ENCODE data around the gene ST6GAL1. TPM values are rescaled to one million over a fixed set of nuclear protein-coding genes. Genes with fewer than 3 reads are reported as not detected.

ST6GAL1 gene
- total and polyA plus RNA-seq, 2 of the 8 experiments (the other 6 are each of a cell fraction or from before 2014, with no cell fraction given), result 62.8 to 80.9 TPM

- no peak overlapping the region for H3K9ac ChIP-seq (replicated peaks in 1 of 4; ENCODE audit: extremely low read depth in 1 of 4, low read depth in 3 of 4, low read length in 3 of 4)
- no peak overlapping the region for H3K4me3 ChIP-seq (ENCODE audit: extremely low read depth in 1 of 4, insufficient read depth in 2 of 4, low read depth in 3 of 4, low read length in 4 of 4)
- no peak overlapping the region for H3K18ac ChIP-seq (ENCODE audit: extremely low read depth, low read length)
- no peak overlapping the region for H4K91ac ChIP-seq (replicated peaks; ENCODE audit: insufficient read length, low read length)
- H2AFZ ChIP-seq (ENCODE audit: low read length), result no peak overlapping the region
- H3K4ac ChIP-seq (replicated peaks; ENCODE audit: insufficient read length, low read depth, low read length), result no peak overlapping the region
- H3K4me2 ChIP-seq (ENCODE audit: insufficient read depth in 1 of 2, low read depth in 2 of 2, low read length in 2 of 2), result no peak overlapping the region
- H2BK120ac ChIP-seq (replicated peaks; ENCODE audit: low read depth, low read length), result no peak overlapping the region
- no peak overlapping the region for H4K5ac ChIP-seq (ENCODE audit: insufficient read length, low read depth, low read length)
- H3K56ac ChIP-seq (replicated peaks; ENCODE audit: insufficient read length, low read depth, low read length), result no peak overlapping the region
- H2BK20ac ChIP-seq (ENCODE audit: low read length), result no peak overlapping the region
- H3K14ac ChIP-seq (ENCODE audit: insufficient read length), result no peak overlapping the region
- FAIRE-seq, result no peak
- H2BK15ac ChIP-seq (ENCODE audit: low read length), result no peak overlapping the region
- no peak overlapping the region for H4K8ac ChIP-seq (ENCODE audit: extremely low read depth, insufficient read depth, low read length)
- no peak overlapping the region for H2BK12ac ChIP-seq (ENCODE audit: low read depth, low read length)
- no peak for DNase-seq (ENCODE audit: low read depth in 1 of 2, low spot score in 2 of 2)
- peaks cover 4% of the 10 kb centered on the region for H3K79me1 ChIP-seq (ENCODE audit: low read depth, low read length)
- CTCF ChIA-PET (ENCODE audit: partially characterized antibody), result interaction anchor here (1.5 kb wide), 1 partner anchor 27 kb away, joined by 5 read pairs; no protein-coding TSS in a partner anchor
- no peak overlapping the region for H3K23ac ChIP-seq (ENCODE audit: insufficient read length)
- POLR2A ChIA-PET (ENCODE audit: partially characterized antibody), result interaction anchor here (1.4 kb wide), 1 partner anchor 56 kb away, joined by 4 read pairs; the partner anchor contains the start of gene ST6GAL1
- no peak overlapping the region for H2BK5ac ChIP-seq (ENCODE audit: low read depth, low read length)
- 92% methylated on average over 8 of the region's 8 CpGs; no CpG with 5 or more reads in 1 of the 2 experiments for WGBS, 2 experiments (ENCODE audit: extremely low coverage in 1 of 2, insufficient coverage in 1 of 2, insufficient read length in 1 of 2, insufficient replicate concordance in 2 of 2, low coverage in 1 of 2, low lambda C conversion rate in 2 of 2, missing lambda C conversion rate in 1 of 2)
- no peak overlapping the region for H3K27ac ChIP-seq (ENCODE audit: low read depth, low read length)
- H3K23me2 ChIP-seq (ENCODE audit: low read depth, low read length), result no peaks in the 10 kb centered on the region
- no peak for TF ChIP-seq SRF (IDR thresholded peaks at IDR 0.05; ENCODE audit: low read depth, low read length)
- no peak for TF ChIP-seq USF2 (IDR thresholded peaks at IDR 0.05; ENCODE audit: low read length)
- no peak for TF ChIP-seq ZNF274 (IDR thresholded peaks at IDR 0.05; ENCODE audit: borderline replicate concordance, extremely low read depth, low read length)
- no peak for TF ChIP-seq CBX8 (IDR thresholded peaks at IDR 0.05; ENCODE audit: borderline replicate concordance, low read depth, low read length)
- TF ChIP-seq EGR1 (IDR thresholded peaks at IDR 0.05; ENCODE audit: borderline replicate concordance, low read depth, low read length), result no peak
- no peak for TF ChIP-seq NRF1 (IDR thresholded peaks at IDR 0.05; ENCODE audit: low read depth, low read length)
- TF ChIP-seq FOSL1 (IDR thresholded peaks at IDR 0.05; ENCODE audit: insufficient read depth, low read depth, low read length), result no peak
- no peaks in the 10 kb centered on the region for H3K9me3 ChIP-seq (ENCODE audit: insufficient read depth in 2 of 2, low read depth in 1 of 2, low read length in 1 of 2)
- H3K27me3 ChIP-seq (replicated peaks in 1 of 4; ENCODE audit: control insufficient read depth in 3 of 4, extremely low read depth in 1 of 4, insufficient read depth in 3 of 4, low read length in 3 of 4), result no peaks in the 10 kb centered on the region
- peaks cover 0 to 31% of the 10 kb centered on the region in 2 experiments; a peak in 2 of 4 replicates for H3K79me2 ChIP-seq (ENCODE audit: control insufficient read depth in 1 of 2, insufficient read depth in 2 of 2, low read length in 2 of 2)
- no peak overlapping the region for H2AK5ac ChIP-seq (ENCODE audit: low read depth, low read length)
- H3K36me3 ChIP-seq (ENCODE audit: control insufficient read depth in 2 of 4, insufficient read depth in 4 of 4, low read length in 3 of 4), result peaks cover 2 to 39% (median 18%) of the 10 kb centered on the region in 4 experiments; a peak in 7 of 8 replicates
- no peaks in the 10 kb centered on the region; a peak in 1 of 7 replicates for H3K4me1 ChIP-seq (replicated peaks in 1 of 4; ENCODE audit: control insufficient read depth in 3 of 4, insufficient read depth in 4 of 4, low read length in 3 of 4)
- no peaks in the 10 kb centered on the region for H4K20me1 ChIP-seq (replicated peaks in 1 of 2; ENCODE audit: control insufficient read depth in 1 of 2, insufficient read depth in 2 of 2, low read length in 2 of 2)
Measured at GRCh38 chr3:186986406-186986805, 56.1 kb downstream of the ST6GAL1 start.

All from H1 (cell line).